ENCODE results near the gene ZNF789. TPM values are rescaled to one million over a fixed set of nuclear protein-coding genes. Genes with fewer than 3 reads are reported as not detected.

Gene ZNF789
- total and polyA plus RNA-seq, 2 of the 13 experiments (the other 11 are each of a cell fraction or from before 2014, with no cell fraction given) = 19.8 to 25.1 TPM

- no peak for TF ChIP-seq TCF12 (IDR thresholded peaks at IDR 0.05)
- no peak for TF ChIP-seq TCF12 (CRISPR knock-in tag; IDR thresholded peaks at IDR 0.05)
- no peak for TF ChIP-seq NFAT5 (CRISPR knock-in tag; IDR thresholded peaks at IDR 0.05)
- TF ChIP-seq SSRP1 (CRISPR knock-in tag; IDR thresholded peaks at IDR 0.05) = no peak
- TF ChIP-seq ZC3H4 (CRISPR knock-in tag; IDR thresholded peaks at IDR 0.05; ENCODE audit: borderline replicate concordance) = no peak
- no peak for TF ChIP-seq ZNF292 (CRISPR knock-in tag; IDR thresholded peaks at IDR 0.05; ENCODE audit: borderline replicate concordance, low read depth)
- no peak for TF ChIP-seq CEBPZ (IDR thresholded peaks at IDR 0.05; ENCODE audit: low read length)
- TF ChIP-seq ZNF709 (CRISPR knock-in tag; IDR thresholded peaks at IDR 0.05) = no peak
- TF ChIP-seq, protein P1, sequence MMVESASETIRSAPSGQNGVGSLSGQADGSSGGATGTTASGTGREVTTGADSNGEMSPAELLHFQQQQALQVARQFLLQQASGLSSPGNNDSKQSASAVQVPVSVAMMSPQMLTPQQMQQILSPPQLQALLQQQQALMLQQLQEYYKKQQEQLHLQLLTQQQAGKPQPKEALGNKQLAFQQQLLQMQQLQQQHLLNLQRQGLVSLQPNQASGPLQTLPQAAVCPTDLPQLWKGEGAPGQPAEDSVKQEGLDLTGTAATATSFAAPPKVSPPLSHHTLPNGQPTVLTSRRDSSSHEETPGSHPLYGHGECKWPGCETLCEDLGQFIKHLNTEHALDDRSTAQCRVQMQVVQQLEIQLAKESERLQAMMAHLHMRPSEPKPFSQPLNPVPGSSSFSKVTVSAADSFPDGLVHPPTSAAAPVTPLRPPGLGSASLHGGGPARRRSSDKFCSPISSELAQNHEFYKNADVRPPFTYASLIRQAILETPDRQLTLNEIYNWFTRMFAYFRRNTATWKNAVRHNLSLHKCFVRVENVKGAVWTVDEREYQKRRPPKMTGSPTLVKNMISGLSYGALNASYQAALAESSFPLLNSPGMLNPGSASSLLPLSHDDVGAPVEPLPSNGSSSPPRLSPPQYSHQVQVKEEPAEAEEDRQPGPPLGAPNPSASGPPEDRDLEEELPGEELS (CRISPR knock-in tag; IDR thresholded peaks at IDR 0.05) = peak; percentile 80
- TF ChIP-seq ZNF234 (CRISPR knock-in tag; conservative IDR thresholded peaks at IDR 0.05) = no peak
- no peak for TF ChIP-seq KLF16 (CRISPR knock-in tag; IDR thresholded peaks at IDR 0.05)
- no peak for TF ChIP-seq RFX5 (IDR thresholded peaks at IDR 0.05; ENCODE audit: low read depth, low read length)
- no peak for TF ChIP-seq ZNF652 (CRISPR knock-in tag; IDR thresholded peaks at IDR 0.05; ENCODE audit: borderline replicate concordance, low read depth)
- TF ChIP-seq, protein P2, sequence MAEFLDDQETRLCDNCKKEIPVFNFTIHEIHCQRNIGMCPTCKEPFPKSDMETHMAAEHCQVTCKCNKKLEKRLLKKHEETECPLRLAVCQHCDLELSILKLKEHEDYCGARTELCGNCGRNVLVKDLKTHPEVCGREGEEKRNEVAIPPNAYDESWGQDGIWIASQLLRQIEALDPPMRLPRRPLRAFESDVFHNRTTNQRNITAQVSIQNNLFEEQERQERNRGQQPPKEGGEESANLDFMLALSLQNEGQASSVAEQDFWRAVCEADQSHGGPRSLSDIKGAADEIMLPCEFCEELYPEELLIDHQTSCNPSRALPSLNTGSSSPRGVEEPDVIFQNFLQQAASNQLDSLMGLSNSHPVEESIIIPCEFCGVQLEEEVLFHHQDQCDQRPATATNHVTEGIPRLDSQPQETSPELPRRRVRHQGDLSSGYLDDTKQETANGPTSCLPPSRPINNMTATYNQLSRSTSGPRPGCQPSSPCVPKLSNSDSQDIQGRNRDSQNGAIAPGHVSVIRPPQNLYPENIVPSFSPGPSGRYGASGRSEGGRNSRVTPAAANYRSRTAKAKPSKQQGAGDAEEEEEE (CRISPR knock-in tag; IDR thresholded peaks at IDR 0.05; ENCODE audit: borderline replicate concordance) = no peak
- peak; percentile 10; the same call in 1 of the 2 replicates for TF ChIP-seq SAP130 (CRISPR knock-in tag; IDR thresholded peaks at IDR 0.05; ENCODE audit: low read depth)
- no peak for TF ChIP-seq ZNF121 (CRISPR knock-in tag; IDR thresholded peaks at IDR 0.05)
- TF ChIP-seq ZNF678 (CRISPR knock-in tag; IDR thresholded peaks at IDR 0.05) = no peak
- no peak for TF ChIP-seq ZNF660 (CRISPR knock-in tag; IDR thresholded peaks at IDR 0.05; ENCODE audit: borderline replicate concordance, low read depth)
- no peak for TF ChIP-seq NCOA5 (CRISPR knock-in tag; IDR thresholded peaks at IDR 0.05)
Measured at GRCh38 chr7:99440195-99440594, 32.5 kb upstream of the ZNF789 start (continued).

All from HepG2 (cell line).